WERI-Rb-1 (cell line): ENCODE measurements around the gene PCMTD2.
"Not testable (repeated sequence)": the region's sequence is repeated elsewhere in the genome, so short reads cannot be mapped to it uniquely, and the experiment has no call there.

Experiments
- DNase-seq: peaks from one replicate; pipeline ENCODE4 v3.0.0-alpha.2; 2020
- H3K27ac ChIP-seq: fragments of 250-450 bp; sonication (Bioruptor Pico); 2 replicates; pipeline ENCODE4 v1.5.1; 2020; ENCODE audit warnings: mild to moderate bottlenecking, moderate library complexity
- H3K27me3 ChIP-seq: fragments of 250-450 bp; sonication (Bioruptor Pico); 2 replicates; pipeline ENCODE4 v1.5.1; 2021; ENCODE audit warnings: mild to moderate bottlenecking, low read depth, moderate library complexity; ENCODE audit not compliant: insufficient read depth, severe bottlenecking
- H3K36me3 ChIP-seq: fragments of 250-450 bp; sonication (Bioruptor Pico); 2 replicates; pipeline ENCODE4 v1.5.1; 2020; ENCODE audit warnings: mild to moderate bottlenecking, moderate library complexity
- H3K4me3 ChIP-seq: 2 replicates; pipeline ENCODE4 v1.5.1; 2011; ENCODE audit warnings: low read depth, mild to moderate bottlenecking, control low read depth, low read length
- H3K9me3 ChIP-seq: fragments of 250-450 bp; sonication (Bioruptor Pico); 2 replicates; pipeline ENCODE4 v1.5.1; 2021; ENCODE audit warnings: mild to moderate bottlenecking, moderate library complexity; ENCODE audit not compliant: severe bottlenecking

PCMTD2 gene

DNA sequence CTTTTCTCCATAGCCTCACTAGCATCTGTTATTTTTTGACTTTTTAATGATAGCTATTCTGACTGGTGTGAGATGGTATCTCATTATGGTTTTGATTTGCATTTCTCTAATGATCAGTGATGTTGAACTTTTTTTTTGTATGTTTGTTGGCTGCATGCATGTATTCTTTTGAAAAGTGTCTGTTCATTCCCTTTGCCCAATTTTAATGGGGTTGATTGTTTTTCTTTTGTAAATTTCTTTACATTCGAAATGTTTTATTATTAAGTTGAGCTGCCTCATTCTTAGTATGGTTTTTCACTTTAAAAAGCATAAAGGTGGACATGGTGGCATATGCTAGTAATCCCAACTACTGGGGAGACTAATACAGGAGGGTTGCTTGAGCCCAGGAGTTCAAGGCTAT, 58.2 kb downstream of the PCMTD2 start:
- DNase-seq, H3K27me3 ChIP-seq, H3K9me3 ChIP-seq, H3K36me3 ChIP-seq, H3K4me3 ChIP-seq, H3K27ac ChIP-seq: not testable (repeated sequence)

- not testable (repeated sequence) for H3K9me3 ChIP-seq
Observed at GRCh38 chr20:64315381-64315780, 59.8 kb downstream of the PCMTD2 start.

DNA sequence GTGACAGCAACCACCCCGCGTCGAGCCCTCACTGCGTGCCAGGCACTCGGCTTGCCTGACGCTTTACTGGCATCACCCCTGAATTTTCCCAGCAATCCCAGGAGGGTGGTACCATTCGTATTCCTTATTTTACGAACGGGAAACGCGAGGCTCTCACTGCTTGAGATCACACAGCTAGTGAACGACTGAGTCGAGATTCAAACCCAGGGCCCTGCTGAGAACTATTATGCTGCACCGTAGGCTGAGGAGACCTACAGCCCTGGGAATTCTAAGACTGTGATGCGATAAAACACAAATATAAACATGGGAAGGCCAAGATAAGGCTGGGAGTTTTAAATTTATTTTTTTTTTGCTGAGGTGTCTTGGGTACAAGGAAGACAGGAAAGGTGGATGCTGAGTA, 60.3 kb downstream of the PCMTD2 start:
- not testable (repeated sequence) for H3K27ac ChIP-seq, H3K4me3 ChIP-seq, H3K9me3 ChIP-seq, H3K27me3 ChIP-seq, H3K36me3 ChIP-seq, DNase-seq

More at GRCh38 chr20:64315381-64315780, 59.8 kb downstream of the PCMTD2 start:
- H3K27me3 ChIP-seq, H3K36me3 ChIP-seq, H3K4me3 ChIP-seq, H3K27ac ChIP-seq, DNase-seq: not testable (repeated sequence)

GRCh38 chr20:64316415-64317083, 61.0 kb downstream of the PCMTD2 start:
- H3K4me3 ChIP-seq, DNase-seq, H3K27ac ChIP-seq, H3K9me3 ChIP-seq, H3K27me3 ChIP-seq, H3K36me3 ChIP-seq: not testable (repeated sequence)

GRCh38 chr20:64317331-64317730, 61.8 kb downstream of the PCMTD2 start:
- not testable (repeated sequence) for DNase-seq, H3K4me3 ChIP-seq, H3K36me3 ChIP-seq, H3K27ac ChIP-seq, H3K9me3 ChIP-seq, H3K27me3 ChIP-seq

- not testable (repeated sequence) for H3K27ac ChIP-seq, H3K4me3 ChIP-seq, H3K9me3 ChIP-seq, H3K27me3 ChIP-seq, DNase-seq, H3K36me3 ChIP-seq
Observed at GRCh38 chr20:64318056-64318455, 62.5 kb downstream of the PCMTD2 start.

- H3K27me3 ChIP-seq = not testable (repeated sequence)
Observed at GRCh38 chr20:64322031-64322789, 66.7 kb downstream of the PCMTD2 start.

More at GRCh38 chr20:64322031-64322789, 66.7 kb downstream of the PCMTD2 start:
- DNase-seq = peak; percentile 84
- H3K9me3 ChIP-seq, H3K27ac ChIP-seq, H3K4me3 ChIP-seq, H3K36me3 ChIP-seq: not testable (repeated sequence)
